Upper lobe of left lung (tissue), 6 donors: ENCODE measurements around the gene TSACC. TPM values are rescaled to one million over a fixed set of nuclear protein-coding genes. Genes with fewer than 3 reads are reported as not detected.
A peak's percentile ranks its signal among the peaks of the same experiment; 100 is the strongest.

Source experiments
- ATAC-seq, 2 donors: fragments of 200-7000 bp; cut with Tn5 transposase; one replicate each; pipeline ENCODE4 v1.9.1; 2022; ENCODE audit warnings: mild to moderate bottlenecking in 2 of 2, moderate library complexity in 2 of 2; ENCODE audit not compliant: low FRiP score in 2 of 2
- DNase-seq, 2 donors: peaks; one replicate each; pipeline ENCODE4 v3.0.0-alpha.2; 2019 to 2020
- H3K27ac ChIP-seq, 4 donors: fragments of 200-600 bp; sonication (generic); one replicate each; pipeline ENCODE4 v1.5.1; 2016 to 2019
- H3K27me3 ChIP-seq, 4 donors: fragments of 200-600 bp; sonication (generic); one replicate each; pipeline ENCODE4 v1.5.1; 2017 to 2019
- H3K36me3 ChIP-seq, 4 donors: fragments of 200-600 bp; sonication (generic); one replicate each; pipeline ENCODE4 v1.5.1; 2016 to 2019
- H3K4me1 ChIP-seq, 4 donors: fragments of 200-600 bp; sonication (generic); one replicate each; pipeline ENCODE4 v1.5.1; 2018 to 2019
- H3K4me3 ChIP-seq, 4 donors: fragments of 200-600 bp; sonication (generic); one replicate each; pipeline ENCODE4 v1.5.1; 2017 to 2019; ENCODE audit warnings: mild to moderate bottlenecking in 2 of 4, moderate library complexity in 1 of 4
- H3K9me3 ChIP-seq, 4 donors: fragments of 200-600 bp; sonication (generic); one replicate each; pipeline ENCODE4 v1.5.1; 2018 to 2019
- EP300 ChIP-seq, 4 donors: sonication (generic); formaldehyde crosslinking; IDR thresholded peaks; one replicate each; pipeline ENCODE4 v1.5.1; 2017; ENCODE audit warnings: antibody characterized with exemption in 4 of 4, control low read depth in 2 of 4
- POLR2A ChIP-seq, 4 donors: fragments of 450-650 bp; IDR thresholded peaks; one replicate each; pipeline ENCODE4 v1.5.1; 2016 to 2017; ENCODE audit warnings: antibody characterized with exemption in 4 of 4, mild to moderate bottlenecking in 2 of 4
- POLR2AphosphoS5 ChIP-seq, 2 donors: sonication (generic); formaldehyde crosslinking; IDR thresholded peaks; one replicate each; pipeline ENCODE4 v1.5.1; 2017; ENCODE audit warnings: antibody characterized with exemption in 2 of 2
- WGBS, 2 donors: methylation state at CpG; one replicate each; pipeline ENCODE4 v1.1.5; 2017 to 2018; 5-methylcytosine and 5-hydroxymethylcytosine counted together
- total RNA-seq, 6 donors: library from RNA; depleted of rRNA in 4 of 6; stranded (reverse); fragments of >200 nt in 4 of 6; gene quantifications; one replicate each; pipeline versions ENCODE4 v1.1.0 to v1.2.1, GENCODE V29; 2016 to 2021
- TF ChIP-seq, protein P1 (sequence below), 6 experiments: fragments of 450-650 bp in 4 of 6; fragments of 200-600 bp in 2 of 6; sonication (generic) in 2 of 6; IDR thresholded peaks; one replicate each; pipeline ENCODE4 v1.5.1; 2016 to 2019; ENCODE audit warnings: antibody characterized with exemption in 6 of 6
- donor health status: DM: no; HTN: no; CAD: no; lungs with moderate emphysema.
- donor health status: DM: no; HTN: yes; CAD: no; lungs with severe emphysema.

TSACC gene
- total RNA-seq, 6 donors from 2014 or later, result 1.1 to 4.2 TPM; not detected in 4

- ATAC-seq (no peak), DNase-seq (no peak)
- TF ChIP-seq POLR2A (IDR thresholded peaks at IDR 0.05), result no peak
- TF ChIP-seq POLR2AphosphoS5 (IDR thresholded peaks at IDR 0.05), result no peak
- TF ChIP-seq, protein P1, sequence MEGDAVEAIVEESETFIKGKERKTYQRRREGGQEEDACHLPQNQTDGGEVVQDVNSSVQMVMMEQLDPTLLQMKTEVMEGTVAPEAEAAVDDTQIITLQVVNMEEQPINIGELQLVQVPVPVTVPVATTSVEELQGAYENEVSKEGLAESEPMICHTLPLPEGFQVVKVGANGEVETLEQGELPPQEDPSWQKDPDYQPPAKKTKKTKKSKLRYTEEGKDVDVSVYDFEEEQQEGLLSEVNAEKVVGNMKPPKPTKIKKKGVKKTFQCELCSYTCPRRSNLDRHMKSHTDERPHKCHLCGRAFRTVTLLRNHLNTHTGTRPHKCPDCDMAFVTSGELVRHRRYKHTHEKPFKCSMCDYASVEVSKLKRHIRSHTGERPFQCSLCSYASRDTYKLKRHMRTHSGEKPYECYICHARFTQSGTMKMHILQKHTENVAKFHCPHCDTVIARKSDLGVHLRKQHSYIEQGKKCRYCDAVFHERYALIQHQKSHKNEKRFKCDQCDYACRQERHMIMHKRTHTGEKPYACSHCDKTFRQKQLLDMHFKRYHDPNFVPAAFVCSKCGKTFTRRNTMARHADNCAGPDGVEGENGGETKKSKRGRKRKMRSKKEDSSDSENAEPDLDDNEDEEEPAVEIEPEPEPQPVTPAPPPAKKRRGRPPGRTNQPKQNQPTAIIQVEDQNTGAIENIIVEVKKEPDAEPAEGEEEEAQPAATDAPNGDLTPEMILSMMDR (IDR thresholded peaks at IDR 0.05), result no peak
- TF ChIP-seq EP300 (IDR thresholded peaks at IDR 0.05), result no peak
- Histone ChIP-seq H3K4me1 (peaks cover 0 to 6% (median 2%) of the 10 kb centered on the region in 4 donors), H3K36me3 (no peaks in the 10 kb centered on the region), H3K27me3 (peaks cover 0 to 7% (median 0%) of the 10 kb centered on the region in 4 donors), H3K27ac (no peak overlapping the region), H3K9me3 (no peaks in the 10 kb centered on the region), H3K4me3 (no peak overlapping the region)
- WGBS, 2 donors, result 92 to 94% methylated on average over 3 of the region's 3 CpGs
Measured at GRCh38 chr1:156359249-156359648, 20.9 kb downstream of the TSACC start.

GRCh38 chr1:156359973-156360372 lies 21.6 kb downstream of the TSACC start:
- no peak overlapping the region for H3K27ac ChIP-seq
- H3K9me3 ChIP-seq, result no peaks in the 10 kb centered on the region
- no peak overlapping the region for H3K4me3 ChIP-seq
- H3K27me3 ChIP-seq, result peaks cover 0 to 7% (median 0%) of the 10 kb centered on the region in 4 donors
- ATAC-seq, result no peak
- no peaks in the 10 kb centered on the region for H3K36me3 ChIP-seq
- H3K4me1 ChIP-seq, result peaks cover 0 to 6% (median 2%) of the 10 kb centered on the region in 4 donors
- no peak for TF ChIP-seq POLR2A (IDR thresholded peaks at IDR 0.05)
- TF ChIP-seq POLR2AphosphoS5 (IDR thresholded peaks at IDR 0.05), result no peak
- no peak for TF ChIP-seq EP300 (IDR thresholded peaks at IDR 0.05)
- 34 to 47% methylated on average over 6 of the region's 6 CpGs for WGBS, 2 donors
- DNase-seq, result no peak

DNA sequence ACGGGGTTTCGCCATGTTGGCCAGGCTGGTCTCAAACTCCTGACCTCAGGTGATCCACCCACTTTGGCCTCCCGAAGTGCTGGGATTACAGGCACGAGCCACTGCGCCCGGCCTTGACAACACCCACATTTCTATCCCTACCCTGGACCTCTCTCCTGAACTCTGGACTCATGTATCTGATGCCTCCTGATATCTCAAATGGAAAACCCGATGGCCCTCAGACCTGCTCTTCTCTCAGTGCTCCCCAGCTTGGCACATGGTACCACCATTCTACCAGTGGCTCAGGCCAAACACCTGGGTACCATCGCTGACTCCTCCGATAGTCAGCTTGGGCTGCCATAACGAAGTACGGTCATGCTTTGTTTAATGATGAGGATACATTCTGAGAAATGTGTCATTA lies 22.2 kb downstream of the TSACC start:
- WGBS, 2 donors, result 95% methylated on average over 11 of the region's 11 CpGs
- H3K27me3 ChIP-seq, result peaks cover 0 to 7% (median 0%) of the 10 kb centered on the region in 4 donors
- no peaks in the 10 kb centered on the region for H3K36me3 ChIP-seq
- H3K4me1 ChIP-seq, result peaks cover 0 to 6% (median 2%) of the 10 kb centered on the region in 4 donors
- H3K9me3 ChIP-seq, result no peaks in the 10 kb centered on the region
- no peak for DNase-seq
- TF ChIP-seq POLR2AphosphoS5 (IDR thresholded peaks at IDR 0.05) (no peak), EP300 (IDR thresholded peaks at IDR 0.05) (no peak), POLR2A (IDR thresholded peaks at IDR 0.05) (no peak)
- TF ChIP-seq, protein P1 (IDR thresholded peaks at IDR 0.05), result no peak
- no peak overlapping the region for H3K27ac ChIP-seq
- no peak overlapping the region for H3K4me3 ChIP-seq
- ATAC-seq, result no peak

DNA sequence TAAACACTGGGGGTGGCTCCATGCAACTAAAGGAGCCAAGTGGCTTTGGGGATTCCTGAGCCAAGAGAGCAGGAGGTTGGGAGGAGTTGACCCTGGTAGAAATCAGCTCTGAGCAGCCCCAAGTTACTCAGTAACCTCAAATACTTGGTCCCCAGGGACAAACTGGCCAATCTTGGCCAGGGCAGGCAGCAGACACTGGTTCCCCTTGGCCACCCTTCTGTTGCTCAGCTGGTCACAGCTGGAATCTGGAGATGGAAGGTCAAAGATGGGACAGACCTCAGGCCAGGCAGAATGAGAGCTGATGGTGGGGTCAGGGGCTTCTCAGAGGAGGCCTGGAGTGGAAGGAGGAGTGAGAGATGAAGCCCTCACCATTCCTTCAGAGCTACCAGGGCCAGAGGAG lies 27.4 kb downstream of the TSACC start:
- no peak overlapping the region for H3K27ac ChIP-seq
- no peaks in the 10 kb centered on the region for H3K36me3 ChIP-seq
- no peak for TF ChIP-seq POLR2A (IDR thresholded peaks at IDR 0.05)
- TF ChIP-seq POLR2AphosphoS5 (IDR thresholded peaks at IDR 0.05), result no peak
- TF ChIP-seq, protein P1 (IDR thresholded peaks at IDR 0.05), result no peak
- H3K27me3 ChIP-seq, result no peaks in the 10 kb centered on the region
- H3K9me3 ChIP-seq, result no peaks in the 10 kb centered on the region
- no peak overlapping the region for H3K4me3 ChIP-seq
- H3K4me1 ChIP-seq, result peaks cover 5 to 12% (median 6%) of the 10 kb centered on the region in 4 donors
- ATAC-seq (no peak), DNase-seq (no peak)

DNA sequence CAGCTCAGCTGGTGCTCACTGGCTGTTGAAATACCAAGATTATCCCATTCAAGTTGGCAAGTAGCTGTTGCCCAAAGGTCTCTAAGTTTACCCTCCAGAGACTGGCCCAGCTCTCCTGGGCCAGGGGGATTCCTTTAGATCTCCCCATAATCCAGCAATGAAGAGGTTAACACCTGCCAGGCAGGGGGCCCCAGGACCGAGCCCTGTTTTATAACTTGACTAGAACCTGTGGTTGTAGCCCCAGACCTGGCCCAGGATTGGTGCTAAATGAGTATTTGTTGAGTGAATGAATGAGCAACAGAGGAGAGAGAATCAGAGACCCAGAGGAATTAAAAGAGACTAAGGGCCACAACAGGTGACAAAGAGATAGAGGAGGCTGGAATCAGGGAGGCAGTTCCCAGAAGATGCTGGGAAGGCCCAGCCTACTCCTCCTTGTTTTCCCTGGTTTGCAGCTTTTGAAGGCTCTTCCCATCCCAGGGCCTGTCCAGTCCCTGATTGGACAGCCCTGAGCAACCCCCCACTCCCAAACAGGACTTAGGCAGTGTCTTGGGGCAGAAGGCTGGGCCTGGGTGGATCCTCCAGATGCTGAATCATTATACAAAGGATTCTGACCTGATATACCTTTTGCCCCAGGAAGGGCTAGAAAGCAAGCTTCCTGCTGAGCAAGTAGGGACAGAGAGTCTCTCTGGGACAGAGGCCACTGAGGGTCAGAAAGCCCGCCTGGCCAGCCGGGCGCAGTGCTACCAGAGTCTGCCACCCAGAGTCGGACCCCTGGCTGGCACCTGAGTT lies 28.2 kb downstream of the TSACC start:
- DNase-seq (peak in 1 of 2 donors; percentile 42), ATAC-seq (no peak)
- TF ChIP-seq POLR2AphosphoS5 (IDR thresholded peaks at IDR 0.05) (no peak), POLR2A (IDR thresholded peaks at IDR 0.05) (no peak), EP300 (IDR thresholded peaks at IDR 0.05) (no peak)
- TF ChIP-seq, protein P1 (IDR thresholded peaks at IDR 0.05), result no peak
- Histone ChIP-seq H3K9me3 (no peaks in the 10 kb centered on the region), H3K27ac (no peak overlapping the region), H3K4me3 (no peak overlapping the region), H3K27me3 (no peaks in the 10 kb centered on the region), H3K4me1 (peaks cover 5 to 12% (median 8%) of the 10 kb centered on the region in 4 donors), H3K36me3 (no peaks in the 10 kb centered on the region)
- WGBS, 2 donors, result 88 to 95% methylated on average over 5 of the region's 5 CpGs
